GM21447 (cell line): Measurements from ENCODE around the gene DMRTB1.

Experiments used
- ATAC-seq: cut with Tn5 transposase; IDR thresholded peaks from one replicate; pipeline ENCODE4 v1.9.1; 2021; ENCODE audit not compliant: unreplicated experiment

DMRTB1 gene

GRCh38 chr1:53507116-53507820 lies 48.1 kb downstream of the DMRTB1 start:
- no peak for ATAC-seq

GRCh38 chr1:53508056-53508990 lies 49.1 kb downstream of the DMRTB1 start:
- ATAC-seq: no peak

- no peak for ATAC-seq
These were observed 49.9 kb downstream of the DMRTB1 start for GRCh38 chr1:53508991-53509666.

GRCh38 chr1:53509775-53510174 lies 50.6 kb downstream of the DMRTB1 start:
- no peak for ATAC-seq

GRCh38 chr1:53510215-53510614 lies 51.0 kb downstream of the DMRTB1 start:
- no peak for ATAC-seq

- no peak for ATAC-seq
These were observed 52.2 kb downstream of the DMRTB1 start for GRCh38 chr1:53511323-53511932.

- no peak for ATAC-seq
These were observed 53.0 kb downstream of the DMRTB1 start for GRCh38 chr1:53511933-53512806.

- no peak for ATAC-seq
These were observed 53.9 kb downstream of the DMRTB1 start for GRCh38 chr1:53512807-53513755.

- ATAC-seq: no peak
These were observed 54.6 kb downstream of the DMRTB1 start for GRCh38 chr1:53513846-53514245.

GRCh38 chr1:53514436-53514835 lies 55.2 kb downstream of the DMRTB1 start:
- ATAC-seq: no peak

- ATAC-seq: no peak
These were observed 57.0 kb downstream of the DMRTB1 start for GRCh38 chr1:53516181-53516580.
